ENCODE data around the gene MIB2. TPM values are rescaled to one million over a fixed set of nuclear protein-coding genes. Genes with fewer than 3 reads are reported as not detected.

The MIB2 gene
- total and polyA plus RNA-seq, 2 donors (not counting 1 experiment from before 2014, with no cell fraction given) = 94.0 to 95.9 TPM

- H3K27me3 ChIP-seq (replicated peaks in 1 of 4; ENCODE audit: control extremely low read depth in 1 of 4, control insufficient read depth in 3 of 4, insufficient read depth in 4 of 4, low read length in 3 of 4) = peaks cover 0 to 32% (median 7%) of the 10 kb centered on the region in 4 experiments
- intact Hi-C loops (cut with micrococcal nuclease) = no loop called here
- H3K4me3 Mint-ChIP-seq = peak within 1 kb of the TSS; percentile 84
- H3K27me3 Mint-ChIP-seq = peaks cover 11% of the 10 kb centered on the region
- H3K4me3 ChIP-seq (ENCODE audit: control extremely low read depth in 1 of 5, extremely low read depth in 1 of 5, insufficient read depth in 1 of 5, low read depth in 2 of 5, low read length in 4 of 5) = peak within 1 kb of the TSS in 3 of 5 experiments; percentile 32 to 46 (median 34)
- ATAC-seq (ENCODE audit: low read depth) (peak; percentile 53), DNase-seq (peak; percentile 37)
- peaks cover 28% of the 10 kb centered on the region for H3K4me1 Mint-ChIP-seq
- H3K9ac ChIP-seq (ENCODE audit: low read length) = peak within 1 kb of the TSS; percentile 26
- H3K4me2 ChIP-seq (replicated peaks; ENCODE audit: low read depth, low read length, poor library complexity, severe bottlenecking) = peak within 1 kb of the TSS; percentile 81
- H3K9me3 Mint-ChIP-seq (ENCODE audit: insufficient read depth) = no peaks in the 10 kb centered on the region
- WGBS (ENCODE audit: insufficient coverage) = 8% methylated on average over 91 of the region's 125 CpGs
- CTCF ChIA-PET = no interaction called here
- H3K27ac ChIP-seq (ENCODE audit: low read length in 2 of 2) = no peak within 1 kb of the TSS
- peak within 1 kb of the TSS; percentile 59 for H3K27ac Mint-ChIP-seq
- no peaks in the 10 kb centered on the region for H3K36me3 ChIP-seq (replicated peaks in 1 of 2; ENCODE audit: control extremely low read depth in 1 of 2, control insufficient read depth in 1 of 2, extremely low read depth in 1 of 2, insufficient read depth in 2 of 2, low read length in 1 of 2)
- TF ChIP-seq CTCF (IDR thresholded peaks at IDR 0.05) (no peak), EZH2 (IDR thresholded peaks at IDR 0.05; ENCODE audit: borderline replicate concordance, insufficient read depth, low read depth, low read length, poor library complexity, severe bottlenecking) (no peak)
- H2AFZ ChIP-seq (ENCODE audit: insufficient read depth, low read depth, low read length, poor library complexity, severe bottlenecking) = peak within 1 kb of the TSS; percentile 56
- peaks cover 18 to 35% of the 10 kb centered on the region in 2 donors for H3K4me1 ChIP-seq (ENCODE audit: control insufficient read depth in 2 of 2, insufficient read depth in 2 of 2, low read length in 2 of 2)
- H3K9me3 ChIP-seq (ENCODE audit: control extremely low read depth in 1 of 3, control insufficient read depth in 2 of 3, insufficient read depth in 1 of 3, low read length in 2 of 3) = peaks cover 0 to 5% (median 0%) of the 10 kb centered on the region in 3 donors
- POLR2A ChIA-PET = no interaction called here
- H3K79me2 ChIP-seq (ENCODE audit: control insufficient read depth, insufficient read depth, low read length) = no peaks in the 10 kb centered on the region
- no peaks in the 10 kb centered on the region for H4K20me1 ChIP-seq (ENCODE audit: control insufficient read depth, insufficient read depth, low read length, poor library complexity, severe bottlenecking)
Observed at GRCh38 chr1:1599935-1600860, 15.1 kb upstream of the MIB2 start, which contains the start of gene FNDC10. FNDC10 (minus strand) TSS chr1:1600135; CDS start chr1:1600015, 120 bp downstream.

All from B cell (primary cell).